Activated naive CD4-positive, alpha-beta T cell treated with anti-CD3 and anti-CD28 coated beads for 36 hours (primary cell): ENCODE results near the gene SLC9A8. TPM values are rescaled to one million over a fixed set of nuclear protein-coding genes. Genes with fewer than 3 reads are reported as not detected.
"Not testable (repeated sequence)": the region's sequence is repeated elsewhere in the genome, so short reads cannot be mapped to it uniquely, and the experiment has no call there.

Experiments used
- CTCF ChIA-PET: fragments of 350-600 bp; sonication (Branson Sonifier 250); formaldehyde crosslinking; loops from one replicate; lab custom pipeline; 2021; ENCODE audit warnings: antibody characterized with exemption; lab: Charles Lee
- DNase-seq: peaks from one replicate; pipeline ENCODE4 v3.0.0-alpha.2; 2020
- H3K27ac Mint-ChIP-seq: one replicate; pipeline ENCODE4 v1.8.0; 2021; ENCODE audit warnings: mild to moderate bottlenecking, mixed read lengths
- H3K27me3 Mint-ChIP-seq: one replicate; pipeline ENCODE4 v1.8.0; 2021; ENCODE audit warnings: low read depth, mixed read lengths
- H3K36me3 Mint-ChIP-seq: one replicate; pipeline ENCODE4 v1.8.0; 2021; ENCODE audit warnings: low read depth, mixed read lengths
- H3K4me1 Mint-ChIP-seq: one replicate; pipeline ENCODE4 v1.8.0; 2021; ENCODE audit warnings: low read depth, mixed read lengths
- H3K4me3 Mint-ChIP-seq: one replicate; pipeline ENCODE4 v1.8.0; 2021; ENCODE audit warnings: mild to moderate bottlenecking, moderate library complexity, mixed read lengths
- H3K9me3 Mint-ChIP-seq: one replicate; pipeline ENCODE4 v1.8.0; 2021; ENCODE audit warnings: mixed read lengths
- intact Hi-C: fragments of 100-400 bp; cut with micrococcal nuclease; formaldehyde crosslinking; loops from one replicate; pipeline ENCODE4 v1.15.1; 2023
- total RNA-seq, 2 experiments: library from RNA; stranded (reverse); gene quantifications; one replicate each; pipeline ENCODE4 v1.2.3, GENCODE V29; 2021

The SLC9A8 gene
- total RNA-seq, 2 experiments from 2014 or later, result 11.2 to 11.4 TPM

DNA sequence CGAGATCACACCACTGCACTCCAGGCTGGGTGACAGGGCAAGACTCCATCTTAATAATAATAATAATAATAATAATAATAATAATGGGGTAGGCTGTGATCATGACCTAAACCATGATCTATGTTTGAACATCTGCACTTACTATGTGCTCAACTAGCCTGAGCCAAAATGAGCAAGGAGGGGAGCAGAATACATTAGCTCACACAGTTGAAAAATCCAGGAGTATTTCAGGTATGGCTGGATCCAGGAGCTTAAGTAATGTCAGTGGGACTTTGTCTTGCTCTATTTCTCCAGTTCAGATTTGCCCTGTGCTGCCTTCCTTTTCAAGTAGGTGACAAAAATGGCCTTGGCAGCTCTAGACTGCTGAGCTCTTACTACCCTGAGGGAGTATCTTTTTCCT, 32.7 kb upstream of the SLC9A8 start:
- peaks cover 16% of the 10 kb centered on the region for H3K4me1 Mint-ChIP-seq
- intact Hi-C loops, result loop anchor here (5.0 kb wide), 1 partner anchor 32 kb away; the partner anchor contains the start of gene SLC9A8
- no peaks in the 10 kb centered on the region for H3K27me3 Mint-ChIP-seq
- H3K27ac Mint-ChIP-seq, result no peak overlapping the region
- CTCF ChIA-PET, result no interaction called here
- H3K9me3 Mint-ChIP-seq, result no peaks in the 10 kb centered on the region
- no peak overlapping the region for H3K4me3 Mint-ChIP-seq
- no peaks in the 10 kb centered on the region for H3K36me3 Mint-ChIP-seq
- DNase-seq, result no peak

DNA sequence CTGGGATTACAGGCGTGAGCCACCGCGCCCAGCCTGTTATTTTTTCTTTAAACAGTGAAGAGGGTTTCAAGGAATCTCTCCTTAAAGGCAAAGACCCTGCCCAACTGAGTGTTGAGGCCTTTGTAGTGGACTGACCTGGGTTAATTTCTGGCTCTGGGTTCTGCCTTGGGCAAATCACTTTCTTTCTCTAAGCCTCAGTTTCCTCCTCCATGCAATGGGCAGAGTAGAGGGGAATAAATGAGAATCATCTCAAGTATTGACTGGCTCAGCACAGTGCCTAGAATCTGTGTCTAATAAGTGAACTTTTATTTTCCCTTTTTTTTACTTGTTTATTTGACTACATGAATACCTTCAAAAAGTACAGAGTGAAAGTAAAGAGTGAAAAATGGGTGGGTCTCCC, 31.0 kb upstream of the SLC9A8 start:
- CTCF ChIA-PET, result no interaction called here
- H3K4me3 Mint-ChIP-seq, result no peak overlapping the region
- H3K27me3 Mint-ChIP-seq, result peaks cover 3% of the 10 kb centered on the region
- DNase-seq, result no peak
- peaks cover 9% of the 10 kb centered on the region for H3K4me1 Mint-ChIP-seq
- intact Hi-C loops, result no loop called here
- H3K27ac Mint-ChIP-seq, result no peak overlapping the region
- no peaks in the 10 kb centered on the region for H3K36me3 Mint-ChIP-seq
- H3K9me3 Mint-ChIP-seq, result no peaks in the 10 kb centered on the region

DNA sequence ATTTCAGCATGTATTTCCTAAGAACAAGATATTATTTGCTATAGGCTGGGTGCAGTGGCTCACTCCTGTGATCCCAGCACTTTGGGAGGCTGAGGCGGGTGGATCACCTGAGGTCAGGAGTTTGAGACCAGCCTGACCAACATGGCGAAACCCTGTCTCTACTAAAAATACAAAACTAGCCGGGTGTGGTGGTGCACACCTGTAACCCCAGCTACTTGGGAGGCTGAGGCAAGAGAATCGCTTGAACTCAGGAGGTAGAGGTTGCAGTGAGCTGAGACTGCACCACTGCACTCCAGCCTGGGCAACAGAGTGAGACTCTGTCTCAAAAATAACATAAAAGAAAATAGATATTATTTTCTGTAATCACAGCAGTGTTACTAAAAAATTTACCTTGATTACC, 30.2 kb upstream of the SLC9A8 start:
- H3K36me3 Mint-ChIP-seq, H3K27ac Mint-ChIP-seq, intact Hi-C loops, H3K9me3 Mint-ChIP-seq, H3K4me3 Mint-ChIP-seq, H3K27me3 Mint-ChIP-seq, DNase-seq, H3K4me1 Mint-ChIP-seq, CTCF ChIA-PET: not testable (repeated sequence)

DNA sequence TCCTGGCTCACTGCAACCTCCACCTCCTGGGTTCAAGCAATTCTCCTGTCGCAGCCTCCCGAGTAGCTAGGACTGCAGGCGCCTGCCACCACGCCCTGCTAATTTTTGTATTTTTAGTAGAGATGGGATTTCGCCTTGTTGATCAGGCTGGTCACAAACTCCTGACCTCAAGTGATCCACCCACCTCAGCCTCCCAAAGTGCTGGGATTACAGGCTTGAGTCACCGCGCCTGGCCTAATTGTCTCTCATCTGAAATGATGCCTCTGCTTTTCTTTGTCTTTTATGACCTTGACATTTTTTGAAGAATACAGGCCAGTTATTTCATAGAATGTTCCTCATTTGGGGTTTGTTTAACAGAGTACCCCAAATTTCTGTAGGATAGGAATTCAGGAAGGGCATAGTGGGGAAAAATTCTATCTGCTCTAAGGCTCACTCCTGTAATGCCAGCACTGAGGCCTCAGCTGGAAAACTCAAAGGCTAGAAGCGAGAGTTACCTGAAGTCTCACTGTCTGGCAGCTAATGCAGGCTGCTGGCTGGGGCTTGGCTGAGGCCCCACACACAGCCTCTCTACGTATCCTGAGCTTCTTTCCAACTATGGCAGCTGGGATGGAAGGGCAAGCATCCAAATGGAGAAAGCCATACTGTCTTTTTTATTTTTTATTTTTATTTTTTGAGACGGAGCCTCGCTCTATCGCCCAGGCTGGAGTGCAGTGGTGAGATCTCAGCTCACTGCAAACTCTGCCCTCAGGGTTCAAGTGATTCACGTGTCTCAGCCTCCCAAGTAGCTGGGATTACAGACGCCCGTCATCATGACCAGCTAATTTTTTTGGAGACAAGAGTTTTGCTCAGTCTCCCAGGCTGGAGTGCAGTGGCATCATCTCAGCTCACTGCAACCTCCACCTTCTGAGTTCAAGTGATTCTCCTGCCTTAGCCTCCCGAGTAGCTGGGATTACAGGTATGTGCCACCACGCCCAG, 29.3 kb upstream of the SLC9A8 start:
- H3K9me3 Mint-ChIP-seq, CTCF ChIA-PET, H3K27ac Mint-ChIP-seq: not testable (repeated sequence)

DNA sequence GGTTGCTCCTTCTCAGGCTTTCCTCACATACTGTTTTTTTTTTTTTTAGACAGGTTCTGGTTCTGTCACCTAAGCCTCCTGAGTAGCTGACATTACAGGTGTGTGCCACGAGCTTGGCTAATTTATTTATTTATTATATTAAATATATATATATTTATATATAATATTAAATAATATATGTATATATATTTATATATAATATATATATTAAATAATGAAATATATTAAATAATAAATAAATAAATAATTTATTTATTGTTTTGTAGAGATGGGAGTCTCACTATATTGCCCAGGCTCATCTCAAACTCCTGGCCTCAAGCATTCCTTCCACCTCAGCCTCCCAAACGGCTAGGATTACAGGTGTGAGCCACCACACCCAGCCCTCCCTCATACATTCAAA, 28.3 kb upstream of the SLC9A8 start:
- no peak overlapping the region for H3K27ac Mint-ChIP-seq
- H3K9me3 Mint-ChIP-seq, result no peaks in the 10 kb centered on the region
- peaks cover 3% of the 10 kb centered on the region for H3K4me1 Mint-ChIP-seq
- CTCF ChIA-PET, result no interaction called here
- no peak for DNase-seq
- no peaks in the 10 kb centered on the region for H3K36me3 Mint-ChIP-seq
- H3K27me3 Mint-ChIP-seq, result peaks cover 4% of the 10 kb centered on the region
- intact Hi-C loops, result no loop called here
- H3K4me3 Mint-ChIP-seq, result no peak overlapping the region

More for the DNA sequence above, 29.3 kb upstream of the SLC9A8 start:
- H3K4me1 Mint-ChIP-seq, H3K27me3 Mint-ChIP-seq, DNase-seq, H3K4me3 Mint-ChIP-seq, intact Hi-C loops, H3K36me3 Mint-ChIP-seq: not testable (repeated sequence)

DNA sequence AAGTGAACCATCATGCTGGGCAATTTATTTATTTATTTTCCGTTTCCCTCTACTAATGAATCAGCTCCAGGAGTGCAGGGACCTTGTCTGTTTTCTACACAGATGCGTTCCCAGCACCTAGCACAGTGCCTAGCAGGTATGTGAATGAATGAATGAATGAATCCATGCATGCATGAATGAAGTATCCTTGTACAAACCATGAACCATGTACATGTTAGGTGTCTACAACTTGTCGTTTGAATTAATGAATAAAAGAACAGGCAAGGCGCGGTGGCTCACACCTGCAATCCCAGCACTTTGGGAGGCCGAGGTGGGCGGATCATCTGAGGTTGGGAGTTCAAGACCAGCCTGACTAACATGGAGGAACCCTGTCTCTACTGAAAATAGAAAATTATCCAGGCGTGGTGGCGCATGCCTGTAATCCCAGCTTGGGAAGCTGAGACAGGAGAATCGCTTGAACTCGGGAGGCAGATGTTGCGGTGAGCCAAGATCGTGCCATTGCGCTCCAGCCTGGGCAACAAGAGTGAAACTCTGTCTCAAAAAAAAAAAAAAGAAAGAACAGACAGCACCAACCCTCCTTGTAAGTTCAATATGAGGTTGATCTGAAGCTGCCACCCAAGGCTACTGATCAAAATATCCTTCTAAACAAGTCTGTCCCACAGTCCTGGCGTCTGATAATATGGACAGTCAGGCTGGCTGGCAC, 27.3 kb upstream of the SLC9A8 start:
- CTCF ChIA-PET, result interaction anchor here (0.8 kb wide), 1 partner anchor 175 kb away, joined by 3 read pairs; no protein-coding TSS in a partner anchor
- Mint-ChIP-seq H3K9me3 (no peaks in the 10 kb centered on the region), H3K27me3 (peaks cover 4% of the 10 kb centered on the region), H3K27ac (no peak overlapping the region), H3K4me3 (no peak overlapping the region), H3K36me3 (no peaks in the 10 kb centered on the region), H3K4me1 (peaks cover 3% of the 10 kb centered on the region)
- intact Hi-C loops, result no loop called here
- no peak for DNase-seq

DNA sequence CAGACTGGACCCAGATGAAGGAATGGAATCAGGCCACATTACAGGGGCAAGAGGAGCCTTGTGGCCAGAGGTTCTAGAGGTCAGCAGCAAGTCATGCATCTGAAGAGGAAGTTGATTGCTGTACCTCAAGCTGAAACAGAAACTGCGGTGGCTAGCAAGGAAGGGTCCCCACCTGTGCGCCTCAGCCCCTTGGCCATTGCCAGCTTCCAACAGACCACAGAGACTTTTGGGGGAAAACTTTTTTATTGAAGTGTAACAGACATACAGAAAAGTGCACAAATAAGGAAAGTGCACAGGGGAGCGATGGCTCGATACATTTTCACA, 26.8 kb upstream of the SLC9A8 start:
- H3K9me3 Mint-ChIP-seq, result no peaks in the 10 kb centered on the region
- CTCF ChIA-PET, result interaction anchor here (0.8 kb wide), 1 partner anchor 176 kb away, joined by 3 read pairs; no protein-coding TSS in a partner anchor
- no peak overlapping the region for H3K4me3 Mint-ChIP-seq

DNA sequence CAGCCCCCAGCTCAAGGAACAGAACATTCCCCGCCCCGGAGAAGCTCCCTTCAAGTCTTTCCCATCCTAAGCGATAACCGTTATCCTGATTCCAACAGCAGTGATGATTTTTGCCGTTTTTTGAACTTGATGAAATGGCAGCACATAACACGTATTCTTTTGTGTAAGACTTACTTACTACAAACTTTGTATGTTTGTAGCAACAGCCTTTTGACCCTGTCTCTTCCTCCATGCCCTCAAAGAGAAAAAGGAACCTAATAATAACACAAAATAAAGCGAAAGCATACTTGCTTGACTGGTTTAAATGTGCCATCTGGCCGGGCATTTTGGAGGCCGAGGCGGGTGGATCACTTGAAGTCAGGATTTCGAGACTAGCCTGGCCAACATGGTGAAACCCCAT, 26.4 kb upstream of the SLC9A8 start:
- H3K27me3 Mint-ChIP-seq, result peaks cover 4% of the 10 kb centered on the region
- intact Hi-C loops, result no loop called here
- CTCF ChIA-PET, result interaction anchor here (0.6 kb wide), 1 partner anchor 60 kb away, joined by 3 read pairs; no protein-coding TSS in a partner anchor
- no peaks in the 10 kb centered on the region for H3K9me3 Mint-ChIP-seq
- H3K27ac Mint-ChIP-seq, result no peak overlapping the region
- no peaks in the 10 kb centered on the region for H3K36me3 Mint-ChIP-seq
- no peak for DNase-seq
- peaks cover 3% of the 10 kb centered on the region for H3K4me1 Mint-ChIP-seq
- no peak overlapping the region for H3K4me3 Mint-ChIP-seq

More for the DNA sequence above, 26.8 kb upstream of the SLC9A8 start:
- Mint-ChIP-seq H3K4me1 (peaks cover 3% of the 10 kb centered on the region), H3K27ac (no peak overlapping the region), H3K36me3 (no peaks in the 10 kb centered on the region), H3K27me3 (peaks cover 4% of the 10 kb centered on the region)
- DNase-seq, result no peak
- intact Hi-C loops, result no loop called here

DNA sequence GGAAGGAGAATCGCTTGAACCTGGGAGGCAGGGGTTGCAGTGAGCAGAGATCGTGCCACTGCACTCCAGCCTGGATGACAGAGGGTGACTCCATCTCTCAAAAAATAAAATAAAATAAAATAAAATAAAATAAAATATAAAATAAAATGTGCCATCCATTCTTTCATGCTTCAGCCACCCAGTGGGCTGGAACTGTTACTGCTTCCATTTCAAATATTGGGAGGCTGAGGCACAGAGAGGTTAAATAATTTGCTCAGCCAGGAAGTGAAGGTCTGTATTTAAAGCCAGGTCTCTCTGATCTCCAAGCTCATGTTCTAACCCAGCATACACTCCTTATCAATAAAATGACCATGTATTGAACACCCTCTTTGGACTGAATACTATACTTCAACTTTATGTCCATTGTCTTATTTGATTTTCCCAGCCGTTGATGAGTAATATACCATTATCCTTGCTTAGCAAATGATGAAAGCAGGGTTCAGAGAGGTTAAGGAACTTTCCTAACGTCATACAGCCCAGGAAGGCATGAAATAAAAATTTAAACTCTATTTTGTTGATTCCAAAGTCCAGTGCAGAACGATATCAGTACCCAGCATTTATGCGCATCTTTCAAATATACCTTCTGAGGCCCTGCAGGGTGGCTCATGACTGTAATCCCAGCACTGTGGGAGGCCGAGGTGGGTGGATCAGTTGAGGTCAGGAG, 25.8 kb upstream of the SLC9A8 start:
- CTCF ChIA-PET, result interaction anchor here (0.6 kb wide), 1 partner anchor 59 kb away, joined by 3 read pairs; no protein-coding TSS in a partner anchor
- H3K9me3 Mint-ChIP-seq, result no peaks in the 10 kb centered on the region

DNA sequence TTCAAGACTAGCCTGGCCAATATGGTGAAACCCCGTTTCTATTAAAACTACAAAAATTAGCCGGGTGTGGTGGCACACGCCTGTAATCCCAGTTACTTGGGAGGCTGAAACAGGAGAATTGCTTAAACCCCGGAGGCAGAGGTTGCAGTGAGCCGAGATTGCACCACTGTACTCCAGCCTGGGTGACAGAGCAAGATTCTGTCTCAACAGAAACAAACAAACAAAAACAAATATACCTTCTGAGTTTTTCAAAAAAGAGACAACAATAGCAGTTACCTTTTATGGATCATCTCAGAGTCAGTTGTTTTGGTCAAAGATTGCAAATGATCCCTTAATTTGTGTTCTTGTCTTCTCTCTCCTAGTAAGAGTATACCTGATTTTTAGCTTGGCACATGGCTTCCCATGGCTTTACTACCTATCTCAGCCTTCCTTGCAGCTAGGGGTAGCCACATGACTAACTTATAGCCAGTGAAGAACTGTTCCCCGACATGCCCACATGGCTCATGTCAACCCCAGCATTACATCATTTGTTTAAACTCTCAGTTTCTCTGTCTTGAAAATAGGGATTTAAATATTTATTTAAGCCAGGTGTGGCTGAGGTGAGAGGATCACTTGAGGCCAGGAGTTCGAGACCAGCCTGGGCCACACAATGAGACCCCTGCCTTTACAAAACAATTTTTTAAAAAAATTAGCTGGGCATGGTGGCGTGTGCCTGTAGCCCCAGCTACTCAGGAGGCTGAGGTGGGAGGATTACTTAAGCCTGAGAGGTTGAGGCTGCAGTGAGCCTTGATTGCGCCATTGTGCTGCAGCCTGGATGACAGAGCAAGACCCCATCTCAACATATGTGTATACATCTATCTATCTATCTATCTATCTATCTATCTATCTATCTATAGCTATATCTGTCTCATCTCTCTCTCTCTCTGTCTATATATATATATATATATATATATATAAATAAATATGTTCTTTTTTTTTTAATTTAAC, 25.0 kb upstream of the SLC9A8 start:
- CTCF ChIA-PET, result no interaction called here
- Mint-ChIP-seq H3K4me3 (no peak overlapping the region), H3K36me3 (no peaks in the 10 kb centered on the region), H3K27ac (no peak overlapping the region), H3K27me3 (peaks cover 4% of the 10 kb centered on the region), H3K4me1 (peaks cover 3% of the 10 kb centered on the region), H3K9me3 (no peaks in the 10 kb centered on the region)
- no peak for DNase-seq
- intact Hi-C loops, result no loop called here

More for the DNA sequence above, 25.8 kb upstream of the SLC9A8 start:
- Mint-ChIP-seq H3K4me1 (peaks cover 3% of the 10 kb centered on the region), H3K27me3 (peaks cover 4% of the 10 kb centered on the region), H3K4me3 (no peak overlapping the region), H3K27ac (no peak overlapping the region), H3K36me3 (no peaks in the 10 kb centered on the region)
- no peak for DNase-seq
- intact Hi-C loops, result no loop called here

DNA sequence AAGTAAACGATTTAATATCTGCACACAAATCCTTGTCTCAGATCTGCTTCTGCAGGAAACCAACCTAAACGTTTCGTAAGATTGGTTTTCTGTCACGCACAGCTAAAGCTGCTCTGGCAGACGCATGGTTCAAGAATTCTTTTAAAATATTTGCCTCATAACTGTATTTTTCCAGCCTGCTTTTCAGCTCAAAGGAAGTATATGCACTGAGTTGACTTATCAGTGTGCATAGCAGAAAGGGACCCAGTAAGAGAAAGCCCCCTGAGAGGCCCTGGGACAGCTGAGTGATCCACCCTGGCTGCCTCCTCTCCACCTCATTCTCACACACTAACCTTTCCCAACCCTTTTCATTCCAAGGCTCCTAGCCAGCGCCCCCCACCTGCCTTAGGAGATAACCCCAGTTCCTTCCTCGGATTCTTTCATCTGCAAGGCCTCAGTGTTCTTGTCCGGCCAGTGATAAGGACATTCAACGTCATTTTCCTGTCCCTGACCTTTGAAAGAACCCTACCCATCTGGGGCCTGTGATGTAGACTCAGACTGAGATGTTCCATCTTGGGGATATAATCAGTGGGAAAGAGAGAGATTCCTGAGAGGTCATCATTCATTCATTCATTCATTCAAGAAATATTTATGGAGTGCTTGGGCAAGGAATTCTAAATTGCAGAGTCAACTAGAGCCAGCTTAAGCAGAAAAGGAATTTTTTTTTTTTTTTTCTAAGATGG, 22.4 kb upstream of the SLC9A8 start:
- H3K27me3 Mint-ChIP-seq, result peaks cover 9% of the 10 kb centered on the region
- CTCF ChIA-PET, result interaction anchor here (0.6 to 0.7 kb wide), 2 partner anchors 82 to 96 kb away, joined by 3 to 4 read pairs; no protein-coding TSS in a partner anchor
- no peaks in the 10 kb centered on the region for H3K9me3 Mint-ChIP-seq
- H3K4me3 Mint-ChIP-seq, result no peak overlapping the region
- H3K36me3 Mint-ChIP-seq, result no peaks in the 10 kb centered on the region
- intact Hi-C loops, result no loop called here
- no peak overlapping the region for H3K27ac Mint-ChIP-seq
- peaks cover 3% of the 10 kb centered on the region for H3K4me1 Mint-ChIP-seq
- no peak for DNase-seq
